ENCODE measurements around the gene CTLA4.

DNA sequence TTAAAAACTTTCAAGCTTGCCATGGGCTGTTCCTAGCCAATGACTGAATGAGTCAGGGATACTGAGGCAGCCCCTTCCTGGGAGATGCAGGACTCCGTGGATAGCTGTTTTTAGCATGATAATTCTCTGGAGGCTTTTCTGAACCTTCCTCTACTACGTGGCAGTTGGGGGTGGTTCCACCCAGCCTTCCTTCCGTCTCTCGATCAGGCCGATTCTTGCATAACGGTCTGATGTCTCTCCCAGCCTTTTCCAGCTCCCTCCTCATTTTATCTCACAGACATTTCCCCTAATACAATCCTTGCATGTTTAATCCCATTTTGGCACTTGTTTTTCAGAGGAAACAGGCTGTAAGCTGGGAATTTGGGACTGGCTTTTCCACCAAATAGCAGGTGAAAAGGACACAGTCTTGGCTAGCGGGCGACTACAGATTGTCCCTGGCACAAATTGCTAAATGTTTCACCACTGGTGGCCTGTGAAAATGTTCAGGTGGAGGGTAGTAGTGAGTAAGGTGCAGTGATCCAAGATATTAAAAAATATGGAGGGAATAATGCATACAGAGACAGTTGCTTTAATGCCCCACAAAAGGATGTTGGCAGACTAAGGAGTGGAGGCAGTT, 21.0 kb upstream of the CTLA4 start:
- TF ChIP-seq SIN3A (IDR thresholded peaks at IDR 0.05; ENCODE audit: borderline replicate concordance in 2 of 2, control insufficient read depth in 1 of 2, low read depth in 2 of 2, low read length in 2 of 2): no peak
- TF ChIP-seq CTCF (IDR thresholded peaks at IDR 0.05 in 2 of 3, conservative IDR thresholded peaks at IDR 0.05 in 1 of 3; ENCODE audit: insufficient read depth in 2 of 3, low read depth in 1 of 3, low read length in 3 of 3): no peak
- TF ChIP-seq ZNF75A (CRISPR knock-in tag; IDR thresholded peaks at IDR 0.05): no peak
- no peak for TF ChIP-seq LARP7 (IDR thresholded peaks at IDR 0.05)
- TF ChIP-seq FOXP1 (CRISPR knock-in tag; IDR thresholded peaks at IDR 0.05): no peak
